Measurements from ENCODE around the gene ZNF487. TPM values are rescaled to one million over a fixed set of nuclear protein-coding genes. Genes with fewer than 3 reads are reported as not detected.
A peak's percentile ranks its signal among the peaks of the same experiment; 100 is the strongest.
"Not testable (repeated sequence)": the region's sequence is repeated elsewhere in the genome, so short reads cannot be mapped to it uniquely, and the experiment has no call there.

Gene ZNF487
- total and polyA plus RNA-seq, 2 donors (not counting 1 experiment from before 2014, with no cell fraction given): 9.8 to 14.8 TPM

DNA sequence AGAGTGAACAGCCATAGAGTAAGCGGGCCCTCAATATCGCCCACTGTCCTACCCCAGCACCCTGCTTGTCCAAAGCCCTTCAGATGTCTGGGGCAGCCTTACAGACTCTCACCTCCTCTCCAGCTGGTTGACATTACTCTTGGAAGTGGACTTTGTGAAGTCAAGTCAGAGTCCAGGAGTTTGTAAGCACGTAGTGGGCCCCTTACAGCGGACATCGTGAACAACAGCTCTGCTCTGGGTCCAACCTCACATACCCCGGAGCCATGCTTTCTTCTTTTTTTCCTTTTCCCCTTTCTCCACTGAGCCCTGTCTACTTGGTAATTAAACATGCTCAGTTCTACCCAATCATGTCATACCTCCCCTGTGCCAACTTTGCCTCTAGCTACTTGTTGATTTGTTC lies 45.4 kb upstream of the ZNF487 start:
- peak overlapping the region in 1 of 2 donors; percentile 52 for H3K27ac ChIP-seq (ENCODE audit: low read length in 2 of 2)
- H3K4me3 ChIP-seq (ENCODE audit: control extremely low read depth in 1 of 5, extremely low read depth in 1 of 5, insufficient read depth in 1 of 5, low read depth in 2 of 5, low read length in 4 of 5): no peak overlapping the region
- peaks cover 88% of the 10 kb centered on the region for H4K20me1 ChIP-seq (ENCODE audit: control insufficient read depth, insufficient read depth, low read length, poor library complexity, severe bottlenecking)
- DNase-seq (no peak), ATAC-seq (ENCODE audit: low read depth) (no peak)
- H3K4me2 ChIP-seq (replicated peaks; ENCODE audit: low read depth, low read length, poor library complexity, severe bottlenecking): no peak overlapping the region
- H3K27me3 Mint-ChIP-seq: no peaks in the 10 kb centered on the region
- POLR2A ChIA-PET: interaction anchor here (0.5 to 2.5 kb wide), 2 partner anchors 16 to 44 kb away, joined by 6 to 7 read pairs; no protein-coding TSS in a partner anchor
- H3K36me3 ChIP-seq (replicated peaks in 1 of 2; ENCODE audit: control extremely low read depth in 1 of 2, control insufficient read depth in 1 of 2, extremely low read depth in 1 of 2, insufficient read depth in 2 of 2, low read length in 1 of 2): peaks cover 24 to 91% of the 10 kb centered on the region in 2 experiments
- no peaks in the 10 kb centered on the region for H3K9me3 ChIP-seq (ENCODE audit: control extremely low read depth in 1 of 3, control insufficient read depth in 2 of 3, insufficient read depth in 1 of 3, low read length in 2 of 3)
- H3K9ac ChIP-seq (ENCODE audit: low read length): no peak overlapping the region
- CTCF ChIA-PET: interaction anchor here (1.0 to 2.3 kb wide), 4 partner anchors 9 to 43 kb away, joined by 4 to 8 read pairs (median 7); no protein-coding TSS in a partner anchor
- H2AFZ ChIP-seq (ENCODE audit: insufficient read depth, low read depth, low read length, poor library complexity, severe bottlenecking): no peak overlapping the region
- intact Hi-C loops (cut with micrococcal nuclease): loop anchor here (2.0 kb wide), 1 partner anchor 13 kb away; no protein-coding TSS in a partner anchor
- H3K4me1 Mint-ChIP-seq: peaks cover 71% of the 10 kb centered on the region
- no peaks in the 10 kb centered on the region for H3K9me3 Mint-ChIP-seq (ENCODE audit: insufficient read depth)
- H3K27ac Mint-ChIP-seq: no peak overlapping the region
- 95% methylated on average over 4 of the region's 6 CpGs for WGBS (ENCODE audit: insufficient coverage)
- peaks cover 33 to 46% of the 10 kb centered on the region in 2 donors for H3K4me1 ChIP-seq (ENCODE audit: control insufficient read depth in 2 of 2, insufficient read depth in 2 of 2, low read length in 2 of 2)
- TF ChIP-seq, protein P1, sequence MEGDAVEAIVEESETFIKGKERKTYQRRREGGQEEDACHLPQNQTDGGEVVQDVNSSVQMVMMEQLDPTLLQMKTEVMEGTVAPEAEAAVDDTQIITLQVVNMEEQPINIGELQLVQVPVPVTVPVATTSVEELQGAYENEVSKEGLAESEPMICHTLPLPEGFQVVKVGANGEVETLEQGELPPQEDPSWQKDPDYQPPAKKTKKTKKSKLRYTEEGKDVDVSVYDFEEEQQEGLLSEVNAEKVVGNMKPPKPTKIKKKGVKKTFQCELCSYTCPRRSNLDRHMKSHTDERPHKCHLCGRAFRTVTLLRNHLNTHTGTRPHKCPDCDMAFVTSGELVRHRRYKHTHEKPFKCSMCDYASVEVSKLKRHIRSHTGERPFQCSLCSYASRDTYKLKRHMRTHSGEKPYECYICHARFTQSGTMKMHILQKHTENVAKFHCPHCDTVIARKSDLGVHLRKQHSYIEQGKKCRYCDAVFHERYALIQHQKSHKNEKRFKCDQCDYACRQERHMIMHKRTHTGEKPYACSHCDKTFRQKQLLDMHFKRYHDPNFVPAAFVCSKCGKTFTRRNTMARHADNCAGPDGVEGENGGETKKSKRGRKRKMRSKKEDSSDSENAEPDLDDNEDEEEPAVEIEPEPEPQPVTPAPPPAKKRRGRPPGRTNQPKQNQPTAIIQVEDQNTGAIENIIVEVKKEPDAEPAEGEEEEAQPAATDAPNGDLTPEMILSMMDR (IDR thresholded peaks at IDR 0.05): no peak
- no peak for TF ChIP-seq EZH2 (IDR thresholded peaks at IDR 0.05; ENCODE audit: borderline replicate concordance, insufficient read depth, low read depth, low read length, poor library complexity, severe bottlenecking)
- H3K4me3 Mint-ChIP-seq: no peak overlapping the region
- H3K27me3 ChIP-seq (replicated peaks in 1 of 4; ENCODE audit: control extremely low read depth in 1 of 4, control insufficient read depth in 3 of 4, insufficient read depth in 4 of 4, low read length in 3 of 4): no peaks in the 10 kb centered on the region
- peaks cover 80% of the 10 kb centered on the region for H3K79me2 ChIP-seq (ENCODE audit: control insufficient read depth, insufficient read depth, low read length)

DNA sequence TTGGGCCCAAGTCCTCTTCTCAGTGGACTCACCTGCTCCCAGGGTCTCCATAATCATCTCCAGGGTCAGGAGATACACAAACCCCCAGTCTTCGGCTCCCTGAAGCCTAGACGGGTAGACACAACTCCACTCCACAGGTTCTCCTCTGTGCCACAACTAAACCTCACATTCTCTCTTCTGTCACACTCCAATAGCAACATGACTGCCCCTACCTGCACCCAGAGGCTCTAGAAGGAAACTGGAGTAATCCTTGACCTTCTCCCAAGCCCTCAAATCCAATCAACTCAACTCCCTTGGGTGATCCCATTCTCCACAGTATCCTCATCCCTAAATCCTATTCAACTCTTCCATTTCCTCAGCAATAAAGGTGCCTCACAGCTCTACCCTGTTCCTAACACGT lies 44.2 kb upstream of the ZNF487 start:
- Histone ChIP-seq H3K27ac (ENCODE audit: low read length in 2 of 2) (peak overlapping the region in 1 of 2 donors; percentile 50), H3K27me3 (replicated peaks in 1 of 4; ENCODE audit: control extremely low read depth in 1 of 4, control insufficient read depth in 3 of 4, insufficient read depth in 4 of 4, low read length in 3 of 4) (no peaks in the 10 kb centered on the region), H3K4me2 (replicated peaks; ENCODE audit: low read depth, low read length, poor library complexity, severe bottlenecking) (no peak overlapping the region), H3K9me3 (ENCODE audit: control extremely low read depth in 1 of 3, control insufficient read depth in 2 of 3, insufficient read depth in 1 of 3, low read length in 2 of 3) (no peaks in the 10 kb centered on the region), H3K79me2 (ENCODE audit: control insufficient read depth, insufficient read depth, low read length) (peaks cover 89% of the 10 kb centered on the region), H3K4me3 (ENCODE audit: control extremely low read depth in 1 of 5, extremely low read depth in 1 of 5, insufficient read depth in 1 of 5, low read depth in 2 of 5, low read length in 4 of 5) (no peak overlapping the region), H4K20me1 (ENCODE audit: control insufficient read depth, insufficient read depth, low read length, poor library complexity, severe bottlenecking) (peaks cover 78% of the 10 kb centered on the region), H2AFZ (ENCODE audit: insufficient read depth, low read depth, low read length, poor library complexity, severe bottlenecking) (no peak overlapping the region), H3K36me3 (replicated peaks in 1 of 2; ENCODE audit: control extremely low read depth in 1 of 2, control insufficient read depth in 1 of 2, extremely low read depth in 1 of 2, insufficient read depth in 2 of 2, low read length in 1 of 2) (peaks cover 22 to 79% of the 10 kb centered on the region in 2 experiments), H3K9ac (ENCODE audit: low read length) (no peak overlapping the region), H3K4me1 (ENCODE audit: control insufficient read depth in 2 of 2, insufficient read depth in 2 of 2, low read length in 2 of 2) (peaks cover 36 to 48% of the 10 kb centered on the region in 2 donors)
- 100% methylated on average over 2 of the region's 3 CpGs for WGBS (ENCODE audit: insufficient coverage)
- intact Hi-C loops (cut with micrococcal nuclease): no loop called here
- POLR2A ChIA-PET: no interaction called here
- H3K27me3 Mint-ChIP-seq: no peaks in the 10 kb centered on the region
- no peak for TF ChIP-seq EZH2 (IDR thresholded peaks at IDR 0.05; ENCODE audit: borderline replicate concordance, insufficient read depth, low read depth, low read length, poor library complexity, severe bottlenecking)
- TF ChIP-seq, protein P1 (IDR thresholded peaks at IDR 0.05): no peak
- no peak overlapping the region for H3K4me3 Mint-ChIP-seq
- DNase-seq: no peak
- H3K4me1 Mint-ChIP-seq: peaks cover 65% of the 10 kb centered on the region
- H3K27ac Mint-ChIP-seq: peak overlapping the region; percentile 2
- CTCF ChIA-PET: interaction anchor here (1.7 kb wide), 1 partner anchor 13 kb away, joined by 3 read pairs; no protein-coding TSS in a partner anchor
- no peaks in the 10 kb centered on the region for H3K9me3 Mint-ChIP-seq (ENCODE audit: insufficient read depth)
- no peak for ATAC-seq (ENCODE audit: low read depth)

GRCh38 chr10:43393186-43393585 lies 43.7 kb upstream of the ZNF487 start:
- H3K9me3 ChIP-seq (ENCODE audit: control extremely low read depth in 1 of 3, control insufficient read depth in 2 of 3, insufficient read depth in 1 of 3, low read length in 2 of 3); H3K4me3 Mint-ChIP-seq; ATAC-seq (ENCODE audit: low read depth); DNase-seq; H2AFZ ChIP-seq (ENCODE audit: insufficient read depth, low read depth, low read length, poor library complexity, severe bottlenecking); H3K9me3 Mint-ChIP-seq (ENCODE audit: insufficient read depth); POLR2A ChIA-PET; intact Hi-C loops (cut with micrococcal nuclease); H3K27me3 Mint-ChIP-seq; H3K4me3 ChIP-seq (ENCODE audit: control extremely low read depth in 1 of 5, extremely low read depth in 1 of 5, insufficient read depth in 1 of 5, low read depth in 2 of 5, low read length in 4 of 5); H3K4me2 ChIP-seq (replicated peaks; ENCODE audit: low read depth, low read length, poor library complexity, severe bottlenecking); H3K27me3 ChIP-seq (replicated peaks in 1 of 4; ENCODE audit: control extremely low read depth in 1 of 4, control insufficient read depth in 3 of 4, insufficient read depth in 4 of 4, low read length in 3 of 4); H3K9ac ChIP-seq (ENCODE audit: low read length): not testable (repeated sequence)
- peak overlapping the region; percentile 2 for H3K27ac Mint-ChIP-seq
- peaks cover 65% of the 10 kb centered on the region for H3K4me1 Mint-ChIP-seq
- Histone ChIP-seq H4K20me1 (ENCODE audit: control insufficient read depth, insufficient read depth, low read length, poor library complexity, severe bottlenecking) (peaks cover 79% of the 10 kb centered on the region), H3K36me3 (replicated peaks in 1 of 2; ENCODE audit: control extremely low read depth in 1 of 2, control insufficient read depth in 1 of 2, extremely low read depth in 1 of 2, insufficient read depth in 2 of 2, low read length in 1 of 2) (peaks cover 19 to 74% of the 10 kb centered on the region in 2 experiments), H3K79me2 (ENCODE audit: control insufficient read depth, insufficient read depth, low read length) (peaks cover 93% of the 10 kb centered on the region), H3K4me1 (ENCODE audit: control insufficient read depth in 2 of 2, insufficient read depth in 2 of 2, low read length in 2 of 2) (peaks cover 36 to 48% of the 10 kb centered on the region in 2 donors), H3K27ac (ENCODE audit: low read length in 2 of 2) (peak overlapping the region in 1 of 2 donors; percentile 50)
- WGBS (ENCODE audit: insufficient coverage): 99% methylated on average over 11 of the region's 11 CpGs
- CTCF ChIA-PET: interaction anchor here (0.6 to 2.2 kb wide), 4 partner anchors 12 to 26 kb away, joined by 3 to 5 read pairs (median 4); no protein-coding TSS in a partner anchor

All from B cell (primary cell).